HG02642 (cell line): Measurements from ENCODE around the gene RBCK1.
"Not testable (repeated sequence)": the region's sequence is repeated elsewhere in the genome, so short reads cannot be mapped to it uniquely, and the experiment has no call there.

Experiments
- ATAC-seq: cut with Tn5 transposase; IDR thresholded peaks from one replicate; pipeline ENCODE4 v1.9.1; 2021; ENCODE audit warnings: mild to moderate bottlenecking; ENCODE audit not compliant: unreplicated experiment, poor library complexity

Gene RBCK1

DNA sequence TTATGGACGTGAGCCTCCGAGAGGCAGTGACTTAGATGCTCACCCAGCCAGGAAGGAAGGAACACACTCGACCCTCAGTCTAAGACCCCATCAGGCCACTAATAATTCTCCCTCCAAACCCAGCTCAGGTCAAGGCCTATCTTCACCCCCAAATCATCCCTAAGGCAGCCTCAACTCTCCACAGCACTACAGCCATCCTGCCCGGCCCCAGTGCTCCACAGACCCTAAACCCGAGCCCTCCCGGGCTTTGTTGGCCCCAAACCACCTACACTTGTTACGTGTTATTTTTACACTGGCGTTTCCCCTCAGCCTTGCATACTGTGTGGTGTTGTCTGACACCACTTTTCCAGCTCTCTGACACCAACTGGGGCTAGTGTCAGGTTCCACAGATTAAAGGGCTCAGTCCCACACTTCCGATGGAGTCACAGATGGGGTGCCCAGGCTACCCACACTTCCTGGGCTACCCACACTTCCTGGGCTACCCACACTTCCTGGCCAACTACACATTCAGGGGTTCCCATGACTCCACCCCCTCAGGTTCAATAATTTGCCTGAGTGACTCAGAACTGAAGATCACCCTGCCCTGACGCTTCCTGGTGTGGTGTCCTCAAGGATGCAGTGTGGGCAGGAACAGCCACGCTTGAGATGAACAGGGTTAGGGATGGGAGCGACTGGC lies 25.3 kb downstream of the RBCK1 start:
- peak; percentile 73 for ATAC-seq

DNA sequence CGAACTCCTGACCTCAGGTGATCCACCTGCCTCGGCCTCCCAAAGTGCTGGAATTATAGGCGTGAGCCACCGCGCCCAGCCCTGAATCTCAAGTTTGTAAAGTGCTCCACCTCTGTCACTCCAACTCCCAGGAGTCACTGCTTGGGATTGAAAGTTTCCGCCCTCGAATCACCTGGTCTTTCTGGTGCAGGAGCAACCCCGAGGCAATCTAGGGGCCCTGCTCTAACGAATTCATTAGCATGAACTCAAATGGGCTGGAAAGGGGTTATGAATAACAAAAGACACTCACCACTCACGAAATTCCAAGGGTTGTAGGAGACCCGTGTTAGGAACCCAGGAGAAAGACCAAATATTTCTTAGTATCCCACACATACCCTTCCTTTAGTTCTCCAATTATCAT lies 26.1 kb downstream of the RBCK1 start:
- no peak for ATAC-seq

DNA sequence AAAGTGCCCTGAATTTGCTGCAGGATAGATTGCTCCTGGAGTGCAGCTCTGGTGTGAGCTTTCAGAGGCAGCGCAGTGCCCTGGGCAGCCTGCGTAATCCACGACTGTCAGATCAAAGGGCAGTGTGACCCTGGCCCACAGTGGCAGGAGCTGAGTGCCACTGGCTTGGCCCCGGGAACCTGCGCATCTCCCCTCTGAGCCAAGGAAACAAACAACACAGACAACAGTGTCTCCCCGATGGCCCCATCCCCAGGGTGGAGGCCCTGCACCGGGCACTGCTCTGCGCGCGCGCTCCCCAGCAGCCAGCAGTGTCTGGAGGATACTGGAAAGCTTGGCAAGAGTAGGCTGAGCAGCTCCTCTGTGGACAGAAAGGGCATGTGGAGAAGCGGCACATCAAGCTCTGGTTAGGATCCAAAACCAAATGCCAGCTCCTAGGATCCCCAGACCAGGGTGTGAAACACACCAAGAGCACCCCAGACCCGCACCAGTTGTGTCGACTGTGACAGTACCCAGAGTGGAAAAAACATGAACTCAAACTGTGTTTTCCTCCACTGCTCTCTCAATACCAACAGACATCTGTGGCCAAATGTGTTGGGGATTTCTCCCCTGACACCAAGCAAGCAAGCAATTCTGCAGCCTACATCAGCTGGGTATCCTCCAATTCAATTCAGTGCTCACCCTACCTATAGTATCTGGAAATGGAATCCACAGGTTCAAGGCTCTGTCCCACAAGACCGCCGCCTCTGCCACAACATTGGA lies 26.7 kb downstream of the RBCK1 start:
- no peak for ATAC-seq

DNA sequence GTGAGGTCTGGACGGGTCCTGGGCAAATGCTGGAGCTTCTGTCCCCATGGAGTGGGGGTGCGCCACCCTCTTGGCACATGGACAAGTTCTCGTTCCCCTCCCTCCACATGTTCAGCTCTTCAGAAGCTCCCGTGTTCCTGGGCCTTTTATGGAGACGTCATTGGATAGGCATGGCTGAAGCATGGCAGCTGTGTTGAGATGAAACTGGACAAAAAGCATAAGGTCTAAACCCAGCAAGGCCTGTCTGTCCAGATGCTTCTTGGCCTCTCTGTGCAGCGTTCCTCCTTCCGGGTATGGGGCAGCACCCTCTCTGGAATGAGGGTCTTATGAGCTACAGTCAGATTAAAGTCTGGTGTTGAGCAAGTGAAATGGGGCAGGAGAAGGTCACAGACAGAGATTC lies 27.5 kb downstream of the RBCK1 start:
- ATAC-seq: no peak

DNA sequence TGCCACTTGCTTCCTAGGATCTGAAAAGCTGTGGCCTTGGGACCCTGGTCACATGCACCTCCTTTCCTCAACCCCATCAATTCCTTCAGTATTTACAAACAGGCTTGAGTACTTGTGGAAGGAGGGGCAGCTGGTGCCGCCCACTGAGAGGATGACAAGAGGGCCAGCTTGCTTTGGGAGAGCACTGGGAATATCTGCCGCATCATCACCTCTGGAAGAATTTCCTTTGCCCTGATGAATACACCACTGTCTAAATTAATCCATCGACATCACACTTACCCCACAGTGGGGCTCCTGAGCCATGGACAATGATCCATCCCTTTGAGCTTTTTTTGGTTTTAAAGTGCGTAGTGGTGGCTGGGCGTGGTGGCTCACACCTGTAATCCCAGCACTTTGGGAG lies 28.4 kb downstream of the RBCK1 start:
- ATAC-seq: no peak

DNA sequence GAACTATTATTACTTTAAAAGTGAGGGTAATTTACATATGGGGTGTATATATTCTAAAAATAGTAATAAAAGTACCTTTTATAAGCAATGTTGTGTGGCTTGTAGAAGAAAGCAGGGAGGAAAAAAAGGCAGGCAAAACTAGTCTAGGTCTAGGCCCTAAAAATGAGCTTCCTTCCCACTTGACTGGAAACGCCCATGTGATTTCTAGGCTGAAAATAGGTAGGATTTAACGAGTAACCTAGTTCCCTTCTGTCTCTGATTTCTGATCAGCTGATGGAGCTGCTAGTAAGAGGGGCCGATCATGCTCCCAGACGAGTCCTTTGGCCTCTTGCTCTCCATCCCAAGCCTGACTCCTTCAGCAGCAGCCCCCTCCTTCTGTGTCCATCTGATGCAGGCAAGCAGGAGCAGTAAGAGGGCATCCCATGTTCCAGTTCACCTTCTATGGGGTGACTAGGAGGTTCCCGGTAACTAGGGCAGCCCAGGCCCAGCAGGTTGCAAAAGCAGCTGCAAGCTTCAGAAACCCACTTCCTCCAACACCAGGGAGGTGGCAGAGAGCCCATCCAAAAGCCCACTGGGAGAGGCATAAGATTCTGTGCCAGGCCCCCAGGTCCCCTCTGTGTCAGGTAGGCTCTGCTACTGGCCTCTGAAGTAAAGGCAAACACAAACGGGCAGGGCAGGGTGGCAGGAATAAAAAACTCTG lies 29.8 kb downstream of the RBCK1 start:
- no peak for ATAC-seq

DNA sequence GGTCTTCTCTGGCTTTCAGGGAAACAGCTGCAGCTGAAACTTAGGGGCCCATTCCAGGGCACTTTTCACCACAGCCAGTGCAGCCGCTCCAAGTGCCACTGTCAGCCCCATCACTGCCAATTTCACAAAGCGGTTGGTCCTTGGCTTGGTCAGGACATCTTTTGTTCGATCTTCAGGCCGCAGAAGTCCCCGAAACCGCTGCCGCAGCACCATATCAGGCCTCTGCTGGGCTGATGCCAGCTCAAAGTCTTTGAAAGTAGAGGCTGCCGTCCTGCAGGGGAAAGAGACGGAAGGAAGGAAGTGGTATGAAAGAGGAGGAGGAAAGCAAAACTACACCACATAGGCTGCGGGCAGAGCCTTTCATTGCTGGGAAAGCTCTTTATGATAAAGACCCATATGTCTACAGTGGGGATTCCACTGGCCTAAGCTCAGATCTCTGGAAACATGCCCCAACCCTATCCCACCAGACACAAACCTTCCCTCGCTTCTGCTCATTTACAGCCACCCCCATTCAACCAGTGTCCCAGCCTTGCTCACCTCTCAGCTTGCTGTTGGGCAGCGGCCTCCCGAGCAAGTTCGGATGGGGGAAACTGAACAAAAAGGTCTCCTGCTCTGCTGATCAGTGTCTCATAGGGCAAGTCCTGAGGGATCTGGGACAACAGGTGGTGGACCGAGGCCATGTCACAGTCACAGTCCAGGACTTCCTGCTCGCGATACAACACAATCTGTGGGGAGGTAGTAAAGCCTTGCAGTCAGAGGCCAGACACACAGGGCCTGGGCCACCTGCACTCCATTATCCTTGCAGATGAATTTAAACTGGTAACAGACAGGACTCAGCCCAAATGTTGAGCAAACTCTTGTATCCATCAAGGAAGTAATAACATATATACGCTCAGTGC lies 30.7 kb downstream of the RBCK1 start:
- ATAC-seq: peak; percentile 46

DNA sequence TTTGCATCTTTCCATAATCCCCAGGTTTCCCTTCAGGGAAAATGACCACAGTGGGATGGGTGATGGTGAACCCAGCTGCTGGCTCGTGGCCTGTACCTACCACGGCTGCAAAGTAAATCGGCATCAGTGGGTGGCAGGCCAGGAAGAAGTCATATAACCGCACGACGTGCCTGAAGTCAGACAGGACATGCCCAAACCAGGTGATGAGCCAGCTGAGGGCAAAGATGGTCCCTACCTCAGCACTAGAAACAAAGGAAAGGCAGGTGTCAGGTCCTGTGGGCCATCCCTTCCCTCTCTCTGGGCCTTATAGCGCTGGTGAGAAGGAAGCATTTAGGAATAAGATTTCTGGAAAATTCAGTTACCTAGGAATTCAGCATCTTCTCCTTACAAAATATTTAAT lies 32.0 kb downstream of the RBCK1 start:
- no peak for ATAC-seq

DNA sequence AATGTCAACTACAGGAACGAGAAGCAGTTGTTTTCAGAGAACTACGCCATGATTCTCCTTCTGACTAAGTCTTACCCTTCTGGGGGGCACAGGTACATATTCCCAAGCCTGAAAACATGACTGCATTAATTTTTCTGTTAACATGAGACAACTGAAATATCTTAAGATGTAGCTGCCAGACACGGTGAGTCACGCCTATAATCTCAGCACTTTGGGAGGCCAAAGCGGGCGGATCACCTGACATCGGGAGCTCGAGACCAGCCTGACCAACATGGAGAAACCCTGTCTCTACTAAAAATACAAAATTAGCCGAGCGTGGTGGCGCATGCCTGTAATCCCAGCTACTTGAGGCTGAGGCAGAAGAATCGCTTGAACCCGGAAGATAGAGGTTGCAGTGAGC lies 32.5 kb downstream of the RBCK1 start:
- no peak for ATAC-seq

DNA sequence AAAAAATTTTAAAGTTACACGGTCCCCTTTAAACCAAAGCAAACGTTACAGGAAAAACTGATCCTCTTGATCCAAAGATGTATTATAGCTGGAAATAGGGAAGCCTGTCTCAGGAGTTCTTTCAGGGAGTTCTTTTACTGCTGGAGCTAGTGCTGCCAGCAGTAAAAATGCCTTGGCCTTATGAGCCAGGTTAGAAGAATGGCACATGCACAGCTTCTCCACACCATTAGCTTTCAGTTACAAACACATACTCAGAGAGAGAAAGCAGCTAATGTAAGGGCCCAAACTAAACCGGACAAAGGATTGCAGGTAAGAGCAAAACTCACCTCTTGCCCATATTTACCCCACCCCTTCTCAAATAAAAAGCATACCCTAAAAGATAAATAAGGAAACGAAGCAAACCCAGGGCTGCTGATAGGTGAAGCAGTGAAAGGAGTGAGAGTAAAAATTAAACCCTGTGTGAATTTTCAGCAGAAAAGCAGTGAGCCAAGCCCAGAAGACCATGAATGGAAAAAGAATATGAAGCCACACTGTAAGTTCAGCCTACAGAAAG lies 35.2 kb downstream of the RBCK1 start:
- ATAC-seq: no peak

DNA sequence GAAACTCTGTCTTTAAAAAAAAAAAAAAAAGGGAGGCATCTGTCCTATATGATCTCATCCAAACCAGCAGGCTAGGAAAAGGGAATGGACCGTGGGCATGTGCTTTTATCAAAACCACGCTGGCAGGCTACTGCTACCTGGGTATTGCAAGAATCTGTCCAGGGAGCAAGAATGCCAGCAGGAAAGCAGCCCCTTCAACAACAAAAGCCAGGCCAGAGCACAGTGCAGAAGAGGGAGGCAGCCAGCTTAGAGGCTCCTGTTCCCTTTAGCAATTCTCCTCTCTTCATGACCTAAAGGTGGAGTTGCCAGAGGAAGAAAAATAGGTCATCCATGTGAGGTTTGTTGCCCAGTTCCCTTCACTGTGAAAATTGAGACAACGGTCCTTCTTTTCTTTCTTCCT lies 36.0 kb downstream of the RBCK1 start:
- ATAC-seq: no peak

DNA sequence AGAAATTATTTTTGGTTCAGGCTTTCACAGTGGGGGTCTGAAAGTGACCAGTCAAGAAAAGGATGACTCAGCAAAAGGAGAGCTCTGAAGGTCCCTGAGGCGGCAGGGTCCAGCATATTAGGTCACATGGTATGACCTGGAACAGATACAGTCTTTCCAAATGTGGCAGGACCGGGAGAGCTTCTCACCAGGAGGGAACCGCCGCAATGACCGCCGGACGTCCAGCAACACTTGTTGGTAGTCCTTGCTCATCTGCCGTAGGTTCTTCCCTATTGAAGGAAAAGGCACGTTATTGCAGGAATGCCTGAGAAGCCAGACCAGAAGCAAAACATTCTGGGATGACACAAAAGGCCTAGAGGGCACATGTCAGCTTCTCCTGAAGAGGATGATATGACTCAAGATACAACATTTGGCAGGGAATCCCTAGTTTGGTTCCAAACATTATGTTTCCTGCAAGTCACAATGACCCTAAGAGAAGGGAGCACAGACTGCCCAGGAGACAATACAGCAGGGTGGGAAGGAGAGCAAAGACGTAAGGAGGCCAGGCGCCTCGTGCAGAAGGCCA lies 36.8 kb downstream of the RBCK1 start:
- no peak for ATAC-seq

DNA sequence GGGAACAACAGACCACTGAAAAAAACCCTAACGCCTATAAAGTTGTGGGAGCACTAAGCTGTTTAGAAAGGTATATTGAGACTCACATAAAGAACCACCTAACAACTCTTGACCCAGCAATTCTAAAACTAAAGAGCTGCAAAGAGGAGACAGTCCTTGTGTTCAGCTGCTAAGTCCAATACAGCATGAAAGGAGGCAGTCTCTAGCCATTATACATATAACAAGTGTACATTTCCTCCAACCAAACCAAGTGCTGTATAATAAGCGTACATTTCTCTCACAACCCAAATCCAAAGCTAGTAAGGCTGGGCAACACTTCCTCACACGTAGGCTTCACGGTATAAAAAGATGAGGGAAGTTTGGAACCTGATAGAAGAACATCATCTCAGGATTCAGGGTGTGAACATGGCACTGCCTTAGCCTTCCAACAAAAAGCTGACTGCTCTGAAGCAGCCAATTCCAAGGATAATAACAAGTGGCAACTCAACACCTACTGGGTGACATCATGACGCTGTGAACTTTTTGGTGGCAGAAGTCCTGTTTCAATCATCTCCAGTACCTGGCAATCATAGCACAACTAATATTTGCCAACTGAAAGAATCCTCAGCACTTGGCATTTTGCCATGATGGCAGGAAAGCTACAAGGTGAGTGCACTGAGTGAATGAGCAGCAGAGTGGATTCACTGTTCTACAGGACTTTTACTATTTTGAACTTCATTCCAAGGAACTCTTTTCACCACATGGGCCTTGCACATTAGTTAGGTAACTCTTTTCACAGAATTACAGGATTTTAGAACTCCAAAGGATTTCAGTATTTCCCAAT lies 37.6 kb downstream of the RBCK1 start:
- no peak for ATAC-seq

DNA sequence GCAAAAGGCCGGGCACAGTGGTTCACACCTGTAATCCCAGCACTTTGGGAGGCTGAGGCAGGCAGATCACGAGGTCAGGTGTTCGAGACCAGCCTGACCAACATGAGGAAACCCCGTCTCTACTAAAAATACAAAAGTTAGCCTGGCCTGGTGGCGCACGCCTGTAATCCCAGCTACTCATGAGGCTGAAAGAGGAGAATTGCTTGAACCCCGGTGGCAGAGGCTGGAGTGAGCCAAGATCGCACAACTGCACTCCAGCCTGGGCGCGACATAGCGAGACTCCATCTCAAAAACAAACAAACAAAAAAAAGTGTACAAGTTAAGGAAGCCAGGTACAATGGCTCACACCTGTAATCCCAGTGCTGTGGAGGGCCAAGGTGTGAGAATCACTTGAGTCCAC lies 43.9 kb downstream of the RBCK1 start:
- ATAC-seq: not testable (repeated sequence)

DNA sequence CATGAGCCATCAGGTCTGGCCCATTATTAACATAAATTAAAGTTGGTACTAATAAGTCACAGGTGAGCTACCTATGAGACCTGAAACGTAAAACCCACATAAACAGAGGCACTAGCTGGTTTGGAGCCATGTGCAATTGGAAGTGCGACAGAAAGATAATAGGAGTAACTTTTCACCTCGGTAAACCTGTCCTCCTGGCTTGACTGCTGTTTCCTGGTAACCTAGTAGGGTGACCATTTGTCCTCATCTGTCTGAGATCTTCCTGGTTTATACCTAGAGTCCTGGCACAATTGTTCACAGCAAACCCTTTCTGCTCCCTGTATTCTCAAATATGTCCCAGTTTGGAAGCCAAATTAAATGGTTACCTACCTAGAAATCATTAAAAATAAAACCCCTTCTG lies 46.9 kb downstream of the RBCK1 start:
- no peak for ATAC-seq

DNA sequence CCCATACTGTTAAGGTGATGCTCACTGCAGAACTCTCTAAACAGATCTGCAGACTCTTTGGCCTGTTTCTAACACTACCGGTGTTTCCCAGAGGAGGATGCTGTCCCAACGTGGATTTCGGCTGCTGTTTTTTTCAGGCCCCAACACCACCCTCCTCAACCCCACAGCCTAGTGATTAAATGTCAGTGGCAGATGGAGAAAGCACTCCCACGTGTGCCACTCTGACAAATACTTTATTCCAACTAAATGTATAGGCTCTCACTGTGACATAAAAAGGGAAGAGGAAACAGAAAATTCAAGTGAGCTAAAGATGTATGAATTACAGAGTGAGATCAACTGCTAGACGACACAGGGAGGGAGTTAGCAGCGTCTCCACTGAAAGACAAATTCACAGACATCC lies 50.7 kb downstream of the RBCK1 start:
- ATAC-seq: no peak

DNA sequence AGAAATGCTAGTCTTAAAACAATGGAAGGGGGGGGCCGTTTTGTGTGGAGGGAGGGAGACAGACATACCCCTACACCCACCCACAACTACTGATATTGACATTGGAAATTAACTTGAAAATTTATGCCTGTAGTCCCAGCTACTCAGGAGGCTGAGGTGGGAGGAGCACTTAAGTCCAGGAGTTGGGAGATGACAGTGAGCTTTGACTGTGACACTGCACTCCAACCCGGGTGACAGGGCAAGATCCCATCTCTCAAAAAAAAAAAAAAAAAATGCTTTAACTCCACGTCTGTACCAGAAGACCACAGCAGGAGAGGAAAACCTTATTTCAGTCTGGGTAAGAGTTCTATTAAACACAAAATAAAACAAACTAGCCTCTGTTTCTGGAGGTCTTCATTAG lies 52.1 kb downstream of the RBCK1 start:
- no peak for ATAC-seq

DNA sequence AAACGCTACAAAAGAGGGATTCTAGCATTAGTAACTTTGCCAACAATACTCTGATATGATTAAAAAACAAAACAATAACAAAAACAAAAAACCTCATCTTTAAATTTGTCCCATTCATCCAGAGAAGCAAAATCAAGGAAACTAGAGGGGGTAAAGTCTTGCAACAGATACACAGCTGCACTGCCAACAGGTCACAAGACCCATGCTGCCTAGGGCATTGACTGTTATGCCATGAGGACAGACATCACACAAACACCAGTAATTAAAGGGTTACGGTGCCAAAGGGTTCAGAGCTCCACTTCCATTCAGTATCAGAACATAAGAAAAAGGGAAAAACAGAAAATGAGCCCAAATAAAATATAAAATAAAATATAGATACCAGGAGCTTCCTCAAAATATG lies 52.6 kb downstream of the RBCK1 start:
- ATAC-seq: no peak
